ENCODE data around the gene PRKCA.

Gene PRKCA

DNA sequence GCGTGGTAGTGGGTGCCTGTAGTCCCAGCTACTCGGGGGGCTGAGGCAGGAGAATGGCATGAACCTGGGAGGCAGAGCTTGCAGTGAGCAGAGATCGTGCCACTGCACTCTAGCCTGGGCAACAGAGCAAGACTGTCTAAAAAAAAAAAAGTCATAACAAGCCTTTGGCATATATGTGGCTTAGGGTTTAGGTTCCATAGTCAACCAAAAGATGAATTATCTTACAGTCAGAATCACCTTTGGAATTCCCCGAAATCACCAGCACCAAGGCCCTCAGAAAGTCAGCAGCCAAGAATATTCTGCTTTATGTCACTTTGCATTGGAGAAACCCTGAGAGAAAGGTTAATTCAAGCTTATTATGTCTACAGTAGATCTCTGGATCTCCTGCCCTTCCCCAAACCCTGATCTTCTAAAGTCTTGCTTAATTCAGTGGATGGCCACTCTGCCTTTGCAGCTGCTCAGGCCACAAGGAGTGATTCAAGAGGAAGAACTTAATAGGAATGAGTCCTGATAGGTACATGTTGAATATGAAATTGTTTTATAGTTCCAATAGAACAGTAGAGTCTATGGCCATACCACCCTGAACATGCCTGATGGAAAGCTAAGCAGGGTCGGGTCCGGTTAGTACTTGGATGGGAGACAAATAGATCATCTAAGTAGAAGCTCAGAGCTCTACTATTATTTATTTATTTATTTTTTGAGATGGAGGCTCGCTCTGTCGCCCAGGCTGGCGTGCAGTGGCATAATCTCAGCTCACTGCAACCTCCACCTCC, 336.5 kb downstream of the PRKCA start:
- no peak for DNase-seq

DNA sequence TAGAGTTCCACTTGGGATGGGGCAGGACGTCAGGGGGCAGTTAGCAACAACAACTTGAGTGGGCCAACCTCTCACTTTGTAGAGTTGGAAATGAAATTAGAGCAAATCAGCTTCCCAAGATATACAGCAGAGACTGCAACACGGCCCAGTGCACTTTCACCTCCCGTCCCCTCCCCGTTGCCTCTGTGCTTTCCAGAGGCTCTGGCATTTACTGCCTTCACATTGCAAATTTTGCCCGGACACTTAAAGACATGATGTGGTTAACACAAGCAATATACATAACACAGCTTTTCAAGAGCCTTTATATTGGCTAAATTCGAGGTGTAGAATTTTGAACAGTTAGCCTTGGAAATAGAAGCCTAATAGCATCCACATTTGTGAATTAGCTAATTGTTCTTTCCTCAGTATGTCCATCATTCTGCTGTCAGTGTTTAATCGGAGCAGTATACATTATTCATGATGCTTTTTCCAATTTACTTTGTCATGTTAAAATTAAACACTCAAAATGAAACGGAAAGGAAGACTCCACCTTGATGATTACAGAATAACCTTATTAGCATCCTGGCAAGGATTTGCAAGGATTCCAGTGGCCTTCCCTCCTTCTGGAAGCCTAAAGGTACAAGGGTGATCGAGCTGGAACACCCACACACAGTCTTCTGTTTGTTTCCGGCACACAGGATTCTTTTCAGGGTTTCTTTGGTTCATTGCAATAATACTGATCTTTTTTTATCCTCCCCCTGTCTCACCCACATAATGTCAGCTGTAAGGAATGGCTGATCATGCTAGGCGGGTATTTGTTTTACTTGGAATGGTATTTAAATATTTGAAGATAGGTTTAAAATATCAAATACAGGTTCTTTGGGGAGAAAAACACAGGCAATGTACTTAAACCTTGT, 341.6 kb downstream of the PRKCA start:
- peak in 1 of 58 donors; percentile 3 for DNase-seq

DNA sequence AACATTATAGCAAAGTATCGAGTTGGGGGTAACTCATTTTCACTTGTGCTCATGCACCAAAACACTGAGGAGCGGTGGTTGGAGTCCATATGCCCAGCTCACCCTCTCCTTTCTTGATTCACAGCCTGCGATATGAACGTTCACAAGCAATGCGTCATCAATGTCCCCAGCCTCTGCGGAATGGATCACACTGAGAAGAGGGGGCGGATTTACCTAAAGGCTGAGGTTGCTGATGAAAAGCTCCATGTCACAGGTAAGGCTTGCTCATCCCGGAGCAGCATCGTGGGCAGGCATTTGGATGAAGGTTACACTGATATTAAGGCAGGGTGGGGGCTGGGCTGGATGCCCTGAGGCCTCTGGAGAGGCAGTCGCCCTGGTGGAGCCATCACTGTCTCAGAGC, 342.8 kb downstream of the PRKCA start:
- peak in 9 of 58 donors; percentile 4 to 17 (median 10) for DNase-seq

DNA sequence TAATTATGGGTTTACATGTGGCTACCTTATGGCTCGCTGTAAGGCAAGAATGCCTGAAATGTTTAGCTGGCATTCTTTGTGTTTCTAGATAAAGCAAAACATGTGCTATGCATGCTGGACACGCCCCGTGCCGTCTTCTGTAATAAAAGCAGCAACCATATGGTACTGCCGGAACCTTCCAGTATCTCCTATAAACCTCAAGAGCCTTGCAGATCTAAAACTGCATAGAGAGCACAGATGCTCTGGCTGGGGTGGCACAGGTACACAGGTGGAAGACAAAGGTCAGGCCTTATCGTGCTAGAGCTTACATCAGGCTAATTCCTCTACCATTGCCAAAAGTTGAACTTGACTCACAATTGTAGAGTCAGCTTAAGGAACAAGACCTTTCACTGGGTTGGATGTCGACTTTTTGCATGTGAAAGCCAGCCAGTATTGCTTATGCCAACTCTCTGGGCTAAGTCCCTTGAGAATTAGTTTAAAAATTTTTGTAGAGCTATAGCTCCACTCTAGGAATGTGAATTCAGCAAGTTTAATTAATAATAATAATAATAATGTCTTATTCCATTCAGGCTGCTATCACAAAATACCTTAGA, 345.1 kb downstream of the PRKCA start:
- no peak for DNase-seq

DNA sequence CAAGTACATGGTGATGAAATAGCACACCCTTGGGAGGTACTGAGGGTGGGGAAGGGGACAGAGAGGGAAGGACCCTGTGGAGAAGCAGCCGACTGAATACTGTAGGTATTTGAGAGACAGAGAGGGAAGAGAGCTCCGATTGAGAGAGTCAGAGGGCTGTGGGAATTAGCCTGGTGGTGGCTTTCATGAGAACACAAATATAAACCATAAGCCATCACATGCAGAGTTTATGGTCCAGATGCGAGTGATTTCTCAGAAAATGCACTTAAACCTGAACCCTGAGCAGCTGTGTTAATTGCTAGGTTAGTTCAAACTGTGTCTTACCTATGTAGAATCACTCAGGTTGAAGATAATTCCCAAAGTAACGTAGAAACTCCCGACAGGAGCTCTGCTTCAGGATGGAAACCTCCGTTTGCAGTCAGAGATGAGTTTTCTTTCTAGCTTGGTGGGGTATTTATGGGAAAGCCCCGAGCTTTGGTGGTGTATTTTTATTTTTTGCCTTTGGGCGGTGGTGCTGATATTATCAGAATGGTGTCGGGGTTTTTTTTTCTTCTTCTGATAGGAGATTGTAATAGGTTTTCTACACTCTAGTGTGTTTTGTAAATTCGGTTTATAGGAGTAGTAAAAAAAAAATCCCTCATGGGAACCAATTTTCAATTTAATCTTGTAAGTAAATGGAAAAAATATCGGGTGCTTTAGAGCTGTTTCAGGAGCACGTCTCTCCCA, 347.6 kb downstream of the PRKCA start:
- DNase-seq, result no peak

DNA sequence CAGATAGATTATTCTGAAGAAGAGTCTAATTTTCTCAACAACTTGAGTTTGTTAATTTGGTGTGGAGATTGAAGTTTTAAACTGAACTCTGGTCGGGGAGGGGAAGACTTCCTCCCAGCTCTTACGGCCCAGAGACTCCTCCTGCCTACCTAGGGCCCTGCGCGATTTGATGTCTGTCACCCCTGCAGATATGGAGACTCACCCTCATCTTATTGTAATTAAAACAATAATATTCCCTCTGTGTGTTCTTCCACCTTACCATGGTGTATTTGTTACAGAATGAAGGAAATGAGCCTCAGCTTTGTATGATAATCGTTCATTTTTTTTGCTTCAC, 348.1 kb downstream of the PRKCA start:
- DNase-seq, result no peak

DNA sequence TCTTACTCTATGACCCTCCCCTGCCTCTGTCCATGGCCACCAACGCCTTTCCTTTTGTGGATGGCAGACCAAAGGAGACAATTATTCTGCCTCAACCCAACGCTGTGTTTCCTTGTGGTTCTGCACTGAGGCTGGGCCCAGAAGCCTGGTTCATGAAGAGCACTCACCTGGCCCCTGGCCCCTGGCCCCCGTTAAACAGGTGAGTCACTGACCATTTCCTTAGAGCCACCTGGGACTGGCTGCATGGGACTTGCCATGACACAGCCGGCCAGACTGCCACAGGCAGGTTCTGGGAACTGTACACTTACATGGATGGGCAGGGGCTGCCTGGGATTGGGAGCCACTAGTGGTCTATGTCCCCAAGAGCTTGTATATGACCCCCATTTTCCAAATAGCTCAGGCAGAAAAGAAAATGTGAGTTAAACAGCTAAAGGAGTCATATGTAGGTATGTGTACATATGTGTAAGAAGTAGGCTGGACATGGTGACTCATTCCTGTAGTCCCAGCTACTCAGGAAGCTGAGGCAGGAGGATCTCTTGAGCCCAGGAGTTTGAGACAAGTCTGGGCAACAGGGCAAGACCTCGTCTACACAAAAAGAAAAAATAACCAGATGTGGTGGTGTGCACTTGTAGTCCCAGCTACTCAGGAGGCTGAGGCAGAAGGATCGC, 350.6 kb downstream of the PRKCA start:
- no peak for DNase-seq

DNA sequence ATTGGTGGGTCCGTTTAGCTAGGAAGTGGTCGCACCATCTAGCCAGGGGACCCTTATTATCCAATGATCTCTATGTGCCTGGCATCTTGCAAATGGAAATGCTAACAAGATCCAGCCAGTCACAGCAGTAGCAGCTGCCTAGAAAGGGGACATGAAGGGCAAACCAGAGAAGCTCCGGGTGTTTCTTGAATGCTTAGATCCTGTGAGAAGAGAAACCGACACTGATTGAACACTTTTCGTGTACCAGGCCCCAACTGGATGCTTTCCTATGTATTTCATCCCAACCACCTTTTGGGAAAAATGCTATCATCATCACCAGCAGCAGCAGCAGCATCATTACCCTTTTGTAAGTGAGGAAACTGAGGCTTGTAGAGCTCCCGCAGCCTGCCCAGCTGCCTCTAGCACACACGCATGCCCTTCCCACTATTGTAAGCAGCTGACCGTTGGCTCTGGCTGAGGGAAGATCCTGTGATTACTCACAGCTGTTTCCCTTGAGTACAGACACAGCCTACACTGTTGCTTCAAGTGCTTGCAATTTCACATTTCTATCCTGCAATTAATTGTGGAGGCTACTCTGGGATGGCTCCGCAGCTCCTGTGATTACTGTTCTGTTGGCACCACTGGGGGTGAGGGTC, 351.8 kb downstream of the PRKCA start:
- DNase-seq, result peak in 22 of 58 donors; percentile 6 to 53 (median 16)

DNA sequence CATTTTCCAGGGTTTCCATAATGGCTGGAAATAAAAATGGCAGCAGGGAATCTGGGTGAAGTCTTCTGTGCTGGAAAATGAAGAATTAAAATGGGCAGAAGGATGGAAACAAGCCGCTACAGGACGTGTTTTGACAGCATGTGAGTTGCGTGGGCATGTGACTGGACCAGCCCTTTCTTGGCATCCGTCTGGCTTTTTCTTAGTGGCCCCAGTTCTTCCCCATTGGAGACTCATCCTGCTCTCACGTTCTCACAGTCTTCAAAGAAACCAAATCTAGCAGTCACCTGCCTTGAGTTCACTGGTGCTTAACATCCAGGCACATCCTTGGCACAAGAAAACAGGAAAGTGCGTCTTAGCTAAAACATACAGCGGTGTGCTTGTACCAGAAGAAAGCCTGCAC, 352.4 kb downstream of the PRKCA start:
- no peak for DNase-seq

DNA sequence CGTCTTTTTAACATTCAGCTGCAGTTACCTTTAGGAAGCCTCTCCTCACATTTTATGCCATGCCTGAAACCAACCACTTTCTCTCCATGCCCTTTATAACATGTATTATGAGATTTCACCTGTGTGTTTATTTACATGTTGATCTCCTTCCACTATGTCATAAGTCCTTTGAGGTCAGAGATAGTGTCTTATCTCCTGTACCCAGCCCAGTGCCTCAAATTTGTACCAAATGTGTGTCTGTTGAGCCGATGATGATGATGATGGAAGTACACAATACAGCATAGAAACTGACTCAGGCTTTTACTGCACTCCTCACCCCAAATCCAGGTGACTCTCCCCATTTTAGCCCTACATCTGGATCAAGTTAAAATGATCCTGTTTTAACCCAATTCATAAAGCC, 353.0 kb downstream of the PRKCA start:
- DNase-seq, result no peak

DNA sequence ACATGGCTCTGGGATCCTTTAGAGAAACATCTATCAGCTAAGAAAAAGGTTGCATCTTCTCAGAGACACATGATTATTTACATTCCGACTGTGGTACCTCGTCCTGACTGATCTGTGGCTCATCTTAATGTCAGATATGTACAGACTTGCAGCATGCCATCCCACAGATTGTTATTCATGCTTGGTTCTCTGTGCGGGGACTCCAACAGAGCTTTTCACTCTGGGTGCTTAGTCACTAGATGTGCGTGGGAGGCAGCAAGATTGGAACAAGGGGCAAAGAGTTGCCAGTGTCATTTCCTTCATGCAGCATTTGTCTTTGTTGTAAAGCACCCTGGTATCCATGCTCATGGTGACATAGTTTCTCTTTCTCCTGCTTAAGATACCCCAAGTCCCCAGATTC, 353.4 kb downstream of the PRKCA start:
- DNase-seq, result peak in 23 of 58 donors; percentile 5 to 58 (median 17)

DNA sequence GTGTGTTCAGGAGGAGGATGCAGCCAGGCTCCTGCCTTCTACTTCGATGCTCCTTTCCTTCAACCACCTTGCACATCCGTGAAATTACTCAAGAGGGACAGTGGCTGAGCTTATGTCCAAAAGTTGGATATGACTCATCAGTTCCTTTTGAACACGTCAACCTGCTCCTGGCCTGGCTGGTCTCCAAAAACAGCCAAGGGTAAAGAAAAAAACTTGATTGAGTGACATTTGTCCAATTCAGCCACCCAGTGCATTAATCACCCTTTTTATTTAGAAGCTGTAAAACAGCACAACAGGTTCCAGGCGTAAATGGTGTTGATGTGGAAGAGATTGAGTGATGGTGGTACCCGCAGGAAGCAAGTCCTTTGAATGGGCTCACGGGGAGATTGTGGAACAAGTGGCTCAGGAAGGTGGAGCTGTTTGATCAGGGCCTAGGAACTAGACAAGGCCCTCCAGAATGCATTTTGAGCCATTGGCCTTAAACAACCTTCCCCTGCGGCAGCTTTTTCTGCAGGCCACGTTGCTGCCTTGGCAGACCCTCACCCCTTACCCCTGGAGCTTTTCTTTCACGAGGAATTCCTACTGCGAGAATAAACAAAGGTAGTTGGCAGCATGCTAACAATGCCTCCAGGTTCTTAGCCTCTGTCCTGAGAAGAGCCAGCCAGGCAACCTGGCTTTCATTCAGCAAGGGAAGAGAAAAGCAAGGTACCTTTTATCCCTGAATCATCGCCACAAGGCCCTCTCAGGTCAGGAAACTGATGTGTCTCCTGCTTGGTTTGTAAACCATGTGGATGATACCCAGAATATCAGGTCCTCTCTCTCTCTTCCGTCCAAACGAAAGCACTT, 359.2 kb downstream of the PRKCA start:
- peak in 1 of 58 donors; percentile 32 for DNase-seq

DNA sequence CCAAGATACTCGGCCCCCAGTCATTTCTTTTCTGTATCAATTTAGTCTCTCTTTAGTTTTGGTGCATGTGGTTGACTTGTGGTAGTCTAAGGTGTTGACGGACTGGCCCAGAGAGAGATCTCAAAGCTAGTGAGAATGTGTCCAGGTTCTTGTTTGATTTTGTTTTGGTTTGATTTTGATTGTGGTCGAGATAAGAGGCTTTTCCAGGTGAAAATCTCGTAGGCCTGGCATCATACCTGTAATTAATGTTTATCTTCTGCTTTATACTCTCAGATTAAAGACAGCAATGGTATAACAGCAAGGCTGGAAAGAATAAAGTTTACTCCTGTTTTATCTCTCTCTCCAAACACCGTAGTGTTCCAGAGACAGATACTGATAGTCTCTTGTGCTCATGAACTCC, 360.1 kb downstream of the PRKCA start:
- DNase-seq, result no peak

DNA sequence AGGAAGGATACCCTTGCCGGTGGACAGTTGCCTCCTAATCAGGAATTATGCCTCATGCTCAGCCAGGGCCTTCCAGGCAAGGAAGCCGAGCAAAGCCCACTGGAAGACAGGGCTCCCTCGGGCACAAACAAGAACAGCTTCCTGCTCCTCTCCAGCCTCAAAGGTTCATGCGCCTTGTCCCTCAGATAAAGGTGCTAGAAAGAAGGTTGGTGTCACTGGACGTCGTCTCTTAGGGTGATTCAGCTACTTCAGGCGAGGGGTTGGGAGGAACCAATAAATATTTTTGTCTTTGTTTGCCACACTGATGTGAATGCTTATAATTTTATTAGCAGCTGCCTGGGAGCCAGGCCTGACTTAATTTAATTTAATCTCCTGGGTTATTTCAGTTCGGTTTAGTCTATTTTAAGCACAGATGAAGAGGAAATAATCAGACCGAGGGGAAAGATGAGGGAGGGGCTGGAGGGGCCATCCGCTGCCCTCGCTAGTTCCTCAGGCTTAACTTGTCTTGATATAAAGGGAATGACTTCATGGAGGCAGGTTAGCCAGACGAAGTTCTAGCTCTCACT, 360.7 kb downstream of the PRKCA start:
- no peak for DNase-seq

DNA sequence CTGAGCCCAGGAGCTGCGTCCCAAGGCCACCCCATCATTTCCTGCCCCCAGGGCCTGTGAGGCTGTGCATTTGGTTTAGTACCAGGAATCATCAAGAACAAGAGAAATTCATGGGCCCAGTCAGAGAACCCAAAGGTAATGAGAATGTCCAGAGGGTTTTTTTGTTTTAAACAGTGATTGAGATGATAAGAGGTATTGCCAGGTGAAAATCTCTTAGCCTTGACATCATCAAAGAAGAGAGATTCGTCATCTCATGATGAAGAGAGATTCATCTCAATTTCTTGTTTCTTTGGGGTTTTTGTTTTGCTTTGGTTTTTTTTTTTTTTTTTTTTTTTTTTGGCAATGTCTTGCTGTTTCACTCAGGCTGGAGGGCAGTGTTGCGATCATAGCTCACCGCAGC, 361.9 kb downstream of the PRKCA start:
- DNase-seq, result no peak

DNA sequence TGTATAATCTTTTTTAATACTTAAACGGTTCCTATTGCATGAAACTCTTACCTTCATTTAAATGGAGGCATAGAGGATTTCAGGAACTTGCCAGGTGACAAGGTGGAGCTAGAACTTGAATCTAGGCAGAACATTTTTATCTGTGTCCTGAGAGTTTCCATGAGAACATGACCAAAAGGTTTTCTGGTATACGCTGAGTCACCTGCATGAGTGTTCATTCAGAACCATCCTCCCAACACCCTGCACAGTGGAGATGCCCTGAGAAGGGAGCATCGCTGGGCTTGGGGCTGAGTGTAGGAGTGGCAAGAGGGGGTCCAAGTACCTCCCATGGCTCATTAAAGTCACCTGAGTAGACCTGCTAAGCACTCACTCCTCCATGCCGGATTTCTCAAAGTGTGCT, 362.8 kb downstream of the PRKCA start:
- DNase-seq, result no peak

DNA sequence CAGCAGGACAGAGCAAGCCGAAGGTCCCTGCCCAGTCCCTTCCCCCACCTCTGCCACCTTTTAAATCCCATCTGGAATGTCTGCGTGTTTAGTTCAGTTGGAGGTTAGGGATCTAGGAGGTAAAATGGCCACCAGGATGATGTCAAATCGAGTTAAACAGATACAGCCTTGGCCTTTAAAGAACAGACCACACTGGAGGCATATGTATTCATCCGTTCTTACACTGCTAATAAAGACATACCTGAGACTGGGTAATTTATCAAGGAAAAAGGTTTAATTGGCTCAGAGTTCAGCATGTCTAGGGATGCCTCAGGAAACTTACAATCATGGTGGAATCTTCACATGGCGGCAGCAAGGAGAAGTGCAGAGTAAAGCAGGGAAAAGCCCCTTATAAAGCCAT, 364.7 kb downstream of the PRKCA start:
- DNase-seq, result no peak

DNA sequence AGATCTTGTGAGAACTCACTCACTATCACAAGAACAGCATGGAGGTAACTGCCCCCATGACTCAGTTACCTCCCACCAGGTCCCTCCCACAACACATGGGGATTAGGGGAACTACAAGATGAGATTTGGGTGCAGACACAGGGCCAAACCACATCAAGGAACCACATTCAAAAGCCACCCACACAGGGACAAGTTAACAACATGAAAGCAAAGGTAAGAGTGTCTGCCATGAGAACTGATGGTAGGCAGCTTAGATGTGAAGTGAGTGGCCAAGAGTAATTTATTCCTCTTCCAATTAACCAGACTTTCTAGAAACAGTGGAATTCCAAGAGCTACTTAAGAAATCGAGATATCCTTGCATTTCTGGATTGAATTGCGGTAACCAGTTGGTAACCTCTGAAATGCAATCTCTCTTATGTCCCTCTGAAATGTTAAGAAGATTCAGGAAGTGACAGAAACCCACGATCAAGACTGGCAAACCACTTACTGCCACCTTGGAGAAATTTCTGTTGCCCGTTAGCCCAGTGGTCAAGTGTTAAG, 365.1 kb downstream of the PRKCA start:
- no peak for DNase-seq

DNA sequence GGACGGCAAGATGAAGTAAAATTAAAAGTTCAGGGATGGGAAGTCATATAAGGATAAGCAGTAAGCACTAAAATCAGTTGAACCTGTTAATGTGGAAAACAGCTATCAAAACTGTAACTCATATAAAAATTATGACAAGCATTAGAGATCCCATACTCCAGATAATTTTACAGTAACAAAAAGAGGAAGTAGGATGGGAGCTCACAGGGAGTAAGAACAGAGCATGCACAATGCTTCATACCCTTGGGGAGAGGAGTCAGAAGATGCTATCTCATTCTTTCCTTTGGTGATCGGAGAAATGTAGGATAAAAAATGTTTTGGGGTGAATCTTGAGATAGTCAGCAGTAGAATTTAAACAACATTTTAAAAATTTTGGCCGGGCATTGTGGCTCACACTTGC, 367.8 kb downstream of the PRKCA start:
- no peak for DNase-seq
